Neuronal stem cell (in vitro differentiated cells): ENCODE data around the gene GRIN2A.

Experiments
- DNase-seq: peaks from one replicate; pipeline ENCODE4 v3.0.0-alpha.2; 2013; ENCODE audit warnings: low spot score
- H2AFZ ChIP-seq: one replicate; pipeline ENCODE4 v1.6.1; 2013; ENCODE audit warnings: mild to moderate bottlenecking, low read length, inconsistent platforms
- H2AK5ac ChIP-seq: 2 replicates; pipeline ENCODE4 v1.6.1; 2013; ENCODE audit warnings: low read depth, mild to moderate bottlenecking, inconsistent platforms, low read length, moderate library complexity, mixed read lengths
- H2BK120ac ChIP-seq: 2 replicates; pipeline ENCODE4 v1.6.1; 2013; ENCODE audit warnings: low read depth, mild to moderate bottlenecking, inconsistent platforms, low read length, moderate library complexity, mixed read lengths
- H2BK12ac ChIP-seq: one replicate; pipeline ENCODE4 v1.6.1; 2013; ENCODE audit warnings: low read length, inconsistent platforms
- H2BK15ac ChIP-seq: 2 replicates; pipeline ENCODE4 v1.6.1; 2013; ENCODE audit warnings: mild to moderate bottlenecking, low read length, inconsistent platforms, mixed read lengths
- H2BK5ac ChIP-seq: one replicate; pipeline ENCODE4 v1.6.1; 2013; ENCODE audit warnings: inconsistent platforms, mild to moderate bottlenecking, low read length, moderate library complexity
- H3K14ac ChIP-seq: one replicate; pipeline ENCODE4 v1.6.1; 2013; ENCODE audit warnings: low read length, inconsistent platforms
- H3K18ac ChIP-seq: 2 replicates; pipeline ENCODE4 v1.6.1; 2013; ENCODE audit warnings: low read length, inconsistent platforms
- H3K23ac ChIP-seq: 2 replicates; pipeline ENCODE4 v1.6.1; 2013; ENCODE audit warnings: low read depth, mild to moderate bottlenecking, mixed read lengths, low read length, inconsistent platforms; ENCODE audit not compliant: poor library complexity
- H3K27ac ChIP-seq: replicated peaks from 3 replicates; pipeline ENCODE4 v1.5.1; 2013; ENCODE audit warnings: low read length, inconsistent platforms
- H3K27me3 ChIP-seq, 3 experiments: 2 replicates each; pipeline ENCODE4 v1.6.1; 2013; ENCODE audit warnings: low read length in 3 of 3, mild to moderate bottlenecking in 2 of 3, inconsistent platforms in 1 of 3, low read depth in 1 of 3, mixed read lengths in 1 of 3, moderate library complexity in 1 of 3; ENCODE audit not compliant: control insufficient read depth in 3 of 3, insufficient read depth in 3 of 3
- H3K36me3 ChIP-seq, 2 donors: replicated peaks in 1 of 2; 2 replicates each; pipeline ENCODE4 v1.6.1; 2013; ENCODE audit warnings: low read length in 2 of 2; ENCODE audit not compliant: control insufficient read depth in 2 of 2, insufficient read depth in 2 of 2
- H3K4ac ChIP-seq: 2 replicates; pipeline ENCODE4 v1.6.1; 2013; ENCODE audit warnings: inconsistent platforms, mild to moderate bottlenecking, low read length, moderate library complexity
- H3K4me1 ChIP-seq, 2 donors: 1 replicate in 1 of 2; 2 replicates in 1 of 2; pipeline ENCODE4 v1.6.1; 2013; ENCODE audit warnings: low read length in 2 of 2, low read depth in 1 of 2; ENCODE audit not compliant: control insufficient read depth in 2 of 2, insufficient read depth in 1 of 2
- H3K4me2 ChIP-seq: one replicate; pipeline ENCODE4 v1.6.1; 2013; ENCODE audit warnings: mild to moderate bottlenecking, low read length, inconsistent platforms; ENCODE audit not compliant: insufficient read depth, poor library complexity, severe bottlenecking
- H3K4me3 ChIP-seq, 2 donors: 2 replicates each; pipeline ENCODE4 v1.5.1; 2013; ENCODE audit warnings: low read length in 2 of 2, mild to moderate bottlenecking in 2 of 2, inconsistent platforms in 1 of 2, moderate library complexity in 1 of 2
- H3K79me1 ChIP-seq: one replicate; pipeline ENCODE4 v1.6.1; 2013; ENCODE audit warnings: low read depth, mild to moderate bottlenecking, inconsistent platforms, low read length, moderate library complexity
- H3K9ac ChIP-seq: one replicate; pipeline ENCODE4 v1.6.1; 2013; ENCODE audit warnings: mild to moderate bottlenecking, low read depth, low read length, inconsistent platforms; ENCODE audit not compliant: poor library complexity
- H3K9me3 ChIP-seq, 2 donors: replicated peaks in 1 of 2; 2 replicates each; pipeline versions ENCODE3 to v1.6.1; 2013; ENCODE audit warnings: low read length in 2 of 2, mild to moderate bottlenecking in 2 of 2, inconsistent platforms in 1 of 2, low read depth in 1 of 2, mixed read lengths in 1 of 2, moderate library complexity in 1 of 2; ENCODE audit not compliant: control insufficient read depth in 2 of 2, insufficient read depth in 1 of 2
- H4K8ac ChIP-seq: one replicate; pipeline ENCODE4 v1.6.1; 2013; ENCODE audit warnings: low read depth, mild to moderate bottlenecking, inconsistent platforms, low read length, moderate library complexity
- H4K91ac ChIP-seq: one replicate; pipeline ENCODE4 v1.6.1; 2013; ENCODE audit warnings: low read length, low read depth, mild to moderate bottlenecking, inconsistent platforms; ENCODE audit not compliant: poor library complexity
- WGBS, 2 donors: extraction: QIAGEN DNeasy Blood & Tissue Kit; methylation state at CpG; one replicate each; pipeline ENCODE4 v1.1.7; 2013; ENCODE audit warnings: missing lambda C conversion rate in 2 of 2, mixed read lengths in 1 of 2; ENCODE audit not compliant: insufficient read length in 2 of 2, insufficient replicate concordance in 1 of 2; ENCODE audit errors: extremely low coverage in 2 of 2; 5-methylcytosine and 5-hydroxymethylcytosine counted together

Gene GRIN2A

GRCh38 chr16:9736547-9736946 lies 445.7 kb downstream of the GRIN2A start:
- no peaks in the 10 kb centered on the region for H3K27me3 ChIP-seq
- no peak overlapping the region for H3K14ac ChIP-seq
- no CpG with 5 or more reads among the region's 5 CpGs for WGBS, 2 donors

GRCh38 chr16:9723136-9723535 lies 459.1 kb downstream of the GRIN2A start:
- H3K4me1 ChIP-seq: peaks cover 0 to 2% of the 10 kb centered on the region in 2 donors
- no peak overlapping the region for H2BK5ac ChIP-seq
- H3K4me3 ChIP-seq: no peak overlapping the region
- no peak overlapping the region for H2AFZ ChIP-seq
- H3K27me3 ChIP-seq: no peaks in the 10 kb centered on the region
- no peak overlapping the region for H3K4ac ChIP-seq
- no peak overlapping the region for H4K91ac ChIP-seq
- H2AK5ac ChIP-seq: no peak overlapping the region
- no peak overlapping the region for H2BK120ac ChIP-seq
- H3K79me1 ChIP-seq: no peaks in the 10 kb centered on the region
- H3K36me3 ChIP-seq: no peaks in the 10 kb centered on the region
- H3K18ac ChIP-seq: no peak overlapping the region
- no peak overlapping the region for H3K23ac ChIP-seq
- H2BK15ac ChIP-seq: no peak overlapping the region
- no peak overlapping the region for H4K8ac ChIP-seq
- no peak for DNase-seq
- H3K14ac ChIP-seq: no peak overlapping the region
- H3K9ac ChIP-seq: no peak overlapping the region
- no peaks in the 10 kb centered on the region for H3K9me3 ChIP-seq
- H3K27ac ChIP-seq: no peak overlapping the region
- H3K4me2 ChIP-seq: no peak overlapping the region
- no peak overlapping the region for H2BK12ac ChIP-seq

More at GRCh38 chr16:9736547-9736946, 445.7 kb downstream of the GRIN2A start:
- Histone ChIP-seq H3K23ac (no peak overlapping the region), H4K91ac (no peak overlapping the region), H2AFZ (no peak overlapping the region), H4K8ac (no peak overlapping the region), H3K27ac (no peak overlapping the region), H3K18ac (no peak overlapping the region), H2BK15ac (no peak overlapping the region), H3K9ac (no peak overlapping the region), H2BK12ac (no peak overlapping the region), H3K9me3 (no peaks in the 10 kb centered on the region), H2BK120ac (no peak overlapping the region), H2BK5ac (no peak overlapping the region), H3K4me1 (peaks cover 0 to 5% of the 10 kb centered on the region in 2 donors), H3K4ac (no peak overlapping the region), H3K4me2 (no peak overlapping the region), H3K79me1 (no peaks in the 10 kb centered on the region), H3K4me3 (no peak overlapping the region), H2AK5ac (no peak overlapping the region), H3K36me3 (no peaks in the 10 kb centered on the region)
- DNase-seq: no peak

- no peak overlapping the region for H3K27ac ChIP-seq
- H3K14ac ChIP-seq: no peak overlapping the region
- no peaks in the 10 kb centered on the region for H3K79me1 ChIP-seq
- no peak overlapping the region for H2BK15ac ChIP-seq
- no peak overlapping the region for H2AFZ ChIP-seq
- no peak overlapping the region for H3K18ac ChIP-seq
- no CpG with 5 or more reads among the region's 6 CpGs for WGBS, 2 donors
- H2AK5ac ChIP-seq: no peak overlapping the region
- no peaks in the 10 kb centered on the region for H3K9me3 ChIP-seq
- H3K23ac ChIP-seq: no peak overlapping the region
- no peaks in the 10 kb centered on the region for H3K36me3 ChIP-seq
- H3K4me2 ChIP-seq: no peak overlapping the region
- no peak overlapping the region for H4K91ac ChIP-seq
- H2BK12ac ChIP-seq: no peak overlapping the region
- no peak overlapping the region for H2BK120ac ChIP-seq
- H4K8ac ChIP-seq: no peak overlapping the region
- no peak overlapping the region for H3K4ac ChIP-seq
- H3K27me3 ChIP-seq: no peaks in the 10 kb centered on the region
- no peak for DNase-seq
- no peak overlapping the region for H3K9ac ChIP-seq
- no peaks in the 10 kb centered on the region for H3K4me1 ChIP-seq
- no peak overlapping the region for H3K4me3 ChIP-seq
- no peak overlapping the region for H2BK5ac ChIP-seq
These were observed 468.3 kb downstream of the GRIN2A start for GRCh38 chr16:9713907-9714306.

GRCh38 chr16:9713156-9713555 lies 469.1 kb downstream of the GRIN2A start:
- Histone ChIP-seq H3K4me1 (no peaks in the 10 kb centered on the region), H3K4ac (no peak overlapping the region), H3K9me3 (no peaks in the 10 kb centered on the region), H4K8ac (no peak overlapping the region), H3K4me2 (no peak overlapping the region), H3K36me3 (no peaks in the 10 kb centered on the region), H3K23ac (no peak overlapping the region), H2AFZ (no peak overlapping the region), H3K9ac (no peak overlapping the region), H3K18ac (no peak overlapping the region), H3K4me3 (no peak overlapping the region), H2BK120ac (no peak overlapping the region), H3K27ac (no peak overlapping the region), H2AK5ac (no peak overlapping the region), H3K14ac (no peak overlapping the region), H4K91ac (no peak overlapping the region), H2BK15ac (no peak overlapping the region), H2BK5ac (no peak overlapping the region), H2BK12ac (no peak overlapping the region), H3K27me3 (no peaks in the 10 kb centered on the region), H3K79me1 (no peaks in the 10 kb centered on the region)
- no peak for DNase-seq
- no CpG with 5 or more reads among the region's 1 CpG for WGBS, 2 donors
